ENCODE results near the gene MARF1.

GRCh38 chr16:15640966-15641365, 2.0 kb downstream of the MARF1 start:
- no peak for TF ChIP-seq CTCF (IDR thresholded peaks at IDR 0.05)
- TF ChIP-seq POLR2A (IDR thresholded peaks at IDR 0.05) = no peak

Measured in uterus (tissue), 2 donors.